ENCODE measurements around the gene PHYH. TPM values are rescaled to one million over a fixed set of nuclear protein-coding genes. Genes with fewer than 3 reads are reported as not detected.
"Not testable (repeated sequence)": the region's sequence is repeated elsewhere in the genome, so short reads cannot be mapped to it uniquely, and the experiment has no call there.

Gene PHYH
- total RNA-seq, result 101 TPM
- long read RNA-seq, transcript PHYH-201 (9 exons, 1,577 nt), result major isoform, 193 of 221 reads
- long read RNA-seq, partial matches to known transcripts, result 10 of 221 reads
- long read RNA-seq, other reads (novel, unspliced or antisense), result 18 of 221 reads

DNA sequence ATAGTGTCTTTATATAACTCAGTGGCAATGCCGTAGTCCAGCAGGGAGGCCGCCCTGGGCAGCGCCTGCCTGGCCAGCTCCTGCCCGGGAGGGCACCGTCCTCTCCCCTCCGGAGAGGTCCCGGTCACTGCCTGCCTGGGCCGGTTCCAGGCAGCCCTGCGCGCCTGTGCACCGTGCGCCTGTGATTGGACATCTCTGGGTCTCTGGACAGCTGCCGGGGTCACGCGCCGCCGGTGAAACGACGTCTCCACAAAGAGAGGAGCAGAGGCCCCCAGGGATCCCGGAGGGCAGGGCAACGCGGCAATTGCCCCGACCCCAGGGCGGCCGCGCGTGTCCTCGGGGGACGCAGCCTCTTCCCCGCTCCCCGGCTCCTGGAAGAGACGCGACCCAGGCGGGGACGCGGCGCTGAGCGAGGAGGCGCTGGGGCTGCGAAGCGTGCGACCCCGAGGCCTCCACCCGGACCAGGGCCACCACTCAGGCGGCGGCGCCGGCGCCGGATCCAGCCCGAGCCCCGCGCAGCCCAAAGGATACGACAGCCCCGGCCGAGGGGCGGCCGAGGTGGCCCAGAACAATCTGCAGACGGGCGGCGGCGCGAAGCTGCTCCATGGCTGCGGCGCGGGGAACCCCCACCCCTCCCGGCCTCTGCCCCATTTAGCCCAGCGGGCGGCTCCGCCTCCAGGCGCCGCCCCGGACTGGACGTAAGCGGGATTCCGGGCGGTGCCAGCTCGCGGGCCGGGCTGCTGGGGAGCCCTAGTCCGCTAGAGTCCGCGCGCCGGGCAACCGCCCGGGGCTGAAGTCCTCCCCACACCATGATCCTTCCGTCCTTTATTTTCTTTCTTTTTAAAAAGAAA, at the start of gene PHYH:
PHYH (minus strand) TSS at position 628 of the 851 bp plus-strand sequence; CDS start at position 606, 22 bp downstream.
- intact Hi-C loops (cut with DNase I), result loop anchor here (2.0 to 5.0 kb wide), 2 partner anchors 47 to 137 kb away; partner anchors contain the start of gene MCM10
- DNase-seq (ENCODE audit: low spot score), result peak; percentile 95

DNA sequence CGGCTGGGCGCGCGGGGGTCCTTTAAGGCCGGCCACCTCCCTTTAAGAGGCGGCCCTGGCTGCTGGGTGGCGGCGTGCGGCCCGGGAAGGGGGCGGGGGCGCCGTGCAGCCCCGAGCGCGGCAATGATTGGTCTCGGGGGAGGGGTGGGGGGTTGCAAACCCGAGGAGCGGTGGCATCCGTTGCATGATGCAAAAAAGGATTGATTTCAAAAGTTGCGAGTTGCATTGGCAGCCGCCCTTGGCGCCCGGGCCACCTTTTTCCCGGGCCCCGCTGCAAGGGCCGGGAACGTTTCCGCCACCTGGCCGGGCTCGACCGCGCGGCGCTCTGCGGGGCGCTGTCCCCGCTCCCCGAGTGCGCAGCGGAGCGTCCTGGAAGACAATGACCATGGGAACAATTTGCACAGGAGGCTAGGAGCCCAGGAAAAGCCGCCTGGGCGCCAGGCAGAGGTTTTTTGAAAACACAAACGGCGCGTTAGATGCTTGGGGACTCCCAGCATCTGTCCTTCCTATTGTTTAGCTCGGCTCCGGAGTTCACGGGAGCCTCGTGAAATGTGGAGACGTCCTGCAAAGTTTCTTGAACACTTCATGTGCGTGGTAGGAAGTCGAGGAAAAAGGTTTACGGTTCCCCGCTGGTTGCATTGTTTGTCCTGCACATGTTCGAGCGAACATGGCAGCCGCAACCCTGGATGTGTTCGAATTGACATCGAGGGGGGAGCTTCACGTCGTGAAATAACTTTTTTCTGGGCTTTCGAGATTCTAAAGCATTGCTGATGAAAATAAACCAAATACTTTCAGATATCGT, 48.6 kb upstream of the PHYH start, which contains the start of gene SEPHS1:
SEPHS1 (minus strand) TSS at position 78 of the 802 bp plus-strand sequence. CDS start 3,343 bp downstream, outside the sequence.
- DNase-seq (ENCODE audit: low spot score), result peak; percentile 87
- intact Hi-C loops (cut with DNase I), result loop anchor here (10.0 kb wide), 1 partner anchor 176 kb away; the partner anchor contains the start of gene BEND7

DNA sequence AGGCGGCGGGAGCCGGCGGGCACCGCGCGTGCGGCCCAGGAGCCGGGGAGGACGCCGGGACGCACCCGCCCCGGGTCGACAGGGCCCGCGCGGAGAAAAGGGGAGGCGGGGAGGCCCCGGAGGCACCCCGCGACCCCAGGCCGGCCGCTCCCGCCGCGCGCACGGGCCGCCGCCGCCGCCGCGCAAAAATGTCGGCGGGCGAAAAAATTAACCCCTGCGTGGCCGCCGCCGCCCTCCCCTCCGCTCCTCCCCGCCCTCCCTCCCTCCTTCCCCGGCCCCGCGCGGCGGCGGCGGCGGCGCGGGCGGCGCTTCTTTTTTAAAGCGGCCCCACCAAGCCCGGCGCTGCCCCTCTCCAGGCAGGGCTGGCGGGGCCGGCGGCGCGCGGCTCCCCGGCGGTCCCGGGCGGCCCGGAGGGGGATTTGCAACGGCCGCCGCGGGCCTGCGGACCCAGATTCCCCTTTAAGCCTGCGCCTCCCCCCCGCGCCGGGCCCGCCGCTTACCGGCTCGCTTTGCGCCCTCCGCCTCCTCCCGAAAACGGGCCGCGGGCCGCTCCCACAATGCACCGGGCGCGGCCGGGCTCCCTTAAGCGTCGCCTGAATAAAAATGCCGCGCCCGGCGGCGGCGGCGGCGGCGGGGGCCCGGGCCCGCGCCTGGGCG, 47.8 kb upstream of the PHYH start:
- intact Hi-C loops (cut with DNase I), result loop anchor here (2.0 to 10.0 kb wide), 2 partner anchors 47 to 177 kb away; partner anchors contain the start of genes BEND7 and PHYH
- DNase-seq (ENCODE audit: low spot score), result peak; percentile 88

DNA sequence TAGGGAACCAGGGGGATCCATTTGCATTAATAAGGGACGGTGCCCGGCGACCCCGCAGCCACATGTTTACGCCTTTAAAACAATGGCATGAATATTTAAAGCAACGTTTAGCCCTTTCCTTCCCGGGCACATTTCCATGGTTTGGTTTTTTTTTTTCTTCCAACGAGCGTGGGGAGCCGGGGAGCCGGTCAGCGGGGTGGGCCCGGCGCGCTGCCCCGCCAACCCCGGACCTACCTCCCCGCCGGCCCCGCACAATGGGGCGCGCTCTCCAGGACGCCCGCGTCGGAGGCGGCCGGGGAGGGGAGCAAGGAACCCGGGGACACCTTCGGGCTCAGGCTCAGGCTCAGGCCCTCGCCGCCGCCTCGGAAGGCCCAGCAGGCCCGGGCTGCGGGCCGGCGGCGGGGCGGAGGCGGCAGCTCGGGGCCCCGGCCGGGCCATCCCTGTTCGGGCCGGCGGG, 47.2 kb upstream of the PHYH start:
- DNase-seq (ENCODE audit: low spot score), result no peak
- intact Hi-C loops (cut with DNase I), result loop anchor here (2.0 to 10.0 kb wide), 2 partner anchors 46 to 178 kb away; partner anchors contain the start of genes BEND7 and PHYH

DNA sequence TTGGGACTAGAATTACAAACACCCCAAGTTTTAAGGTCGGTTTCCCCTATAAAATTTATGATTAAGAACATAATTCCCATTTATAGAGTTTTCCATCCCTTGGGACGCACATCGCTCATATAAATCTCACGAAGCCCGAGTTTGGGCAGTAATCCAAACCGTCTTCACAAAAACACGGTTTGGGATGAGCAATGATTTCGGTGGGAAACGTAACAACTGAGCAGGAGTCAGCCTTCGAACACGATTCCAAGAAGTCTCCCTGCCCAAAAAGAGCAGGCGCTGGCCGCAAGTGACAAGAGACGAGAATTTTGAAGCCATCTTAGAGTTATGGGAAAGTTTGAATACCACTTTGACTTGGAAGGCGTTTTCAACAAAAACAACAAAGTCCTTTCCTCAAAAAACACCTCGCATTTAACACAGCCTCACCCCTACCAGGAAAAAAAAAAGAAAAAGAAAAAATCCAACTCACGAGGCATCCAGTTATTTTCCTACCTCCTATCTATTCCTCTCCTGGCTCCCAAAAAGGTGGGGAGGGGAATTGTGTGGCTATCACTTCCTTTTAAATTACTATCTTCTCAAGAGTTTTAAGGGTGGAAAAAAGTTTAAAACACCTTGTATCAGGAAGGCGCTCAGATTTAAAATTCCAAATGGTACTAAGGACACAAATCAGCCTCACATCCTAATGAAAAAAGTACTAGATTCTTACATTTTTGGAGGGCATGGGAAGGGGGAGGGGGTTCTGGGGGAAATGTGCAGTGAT, 46.6 kb upstream of the PHYH start:
- intact Hi-C loops (cut with DNase I), result loop anchor here (2.0 to 10.0 kb wide), 2 partner anchors 46 to 178 kb away; partner anchors contain the start of genes BEND7 and PHYH
- no peak for DNase-seq (ENCODE audit: low spot score)

DNA sequence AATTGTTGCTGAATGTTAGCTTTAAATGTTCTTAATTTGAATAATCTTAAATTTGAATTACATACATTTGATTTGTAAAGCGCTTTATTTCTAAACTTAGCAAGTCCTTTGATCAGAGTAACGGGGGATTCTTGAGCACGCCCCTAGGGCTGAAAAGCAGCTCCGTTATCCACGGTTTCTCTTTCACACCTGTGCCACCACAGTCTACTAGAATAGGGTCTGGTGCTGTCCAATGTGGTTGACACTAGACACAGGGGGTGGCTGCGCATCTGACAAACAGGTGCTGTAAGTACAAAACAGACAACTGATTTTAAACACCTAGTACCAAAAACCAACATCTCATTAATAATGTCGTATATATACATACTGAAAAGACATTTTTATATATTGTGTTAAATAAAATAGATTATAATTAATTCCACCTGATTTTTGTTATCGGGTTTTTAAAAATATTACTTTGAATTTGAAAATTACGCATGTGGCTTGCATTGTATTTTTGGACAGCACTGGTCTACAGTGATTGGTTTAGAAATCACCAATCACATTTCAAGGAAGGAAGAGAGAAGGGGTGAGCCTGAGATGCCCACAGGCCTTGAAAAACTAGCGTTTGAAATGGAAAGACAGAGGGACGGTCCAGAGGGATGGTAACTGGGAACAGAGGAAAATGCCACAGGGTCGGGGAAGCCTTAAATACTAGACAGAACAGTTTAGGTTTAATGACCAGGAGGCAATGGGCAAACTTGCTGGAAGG, 40.9 kb upstream of the PHYH start:
- no peak for DNase-seq (ENCODE audit: low spot score)
- intact Hi-C loops (cut with DNase I), result loop anchor here (10.0 kb wide), 1 partner anchor 184 kb away; the partner anchor contains the start of gene BEND7

DNA sequence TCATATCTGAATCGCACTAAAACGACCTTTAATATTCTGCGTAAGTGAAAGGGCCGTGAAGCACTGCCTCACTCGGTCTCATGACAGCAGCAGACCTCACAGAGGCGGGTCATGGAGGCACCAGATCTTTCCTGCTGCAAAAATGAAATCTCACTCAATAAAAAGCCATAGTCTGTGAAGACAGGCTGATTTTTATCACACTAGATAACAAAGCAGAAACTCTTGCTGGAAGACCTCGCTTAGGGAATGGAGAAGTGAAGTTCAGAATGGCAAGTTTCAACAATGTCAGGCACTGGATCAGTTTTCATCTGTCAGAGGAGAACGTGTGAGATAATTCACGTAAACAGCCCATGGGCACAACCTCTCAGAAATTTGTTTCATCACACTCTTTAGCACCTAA, 40.2 kb upstream of the PHYH start:
- no peak for DNase-seq (ENCODE audit: low spot score)

DNA sequence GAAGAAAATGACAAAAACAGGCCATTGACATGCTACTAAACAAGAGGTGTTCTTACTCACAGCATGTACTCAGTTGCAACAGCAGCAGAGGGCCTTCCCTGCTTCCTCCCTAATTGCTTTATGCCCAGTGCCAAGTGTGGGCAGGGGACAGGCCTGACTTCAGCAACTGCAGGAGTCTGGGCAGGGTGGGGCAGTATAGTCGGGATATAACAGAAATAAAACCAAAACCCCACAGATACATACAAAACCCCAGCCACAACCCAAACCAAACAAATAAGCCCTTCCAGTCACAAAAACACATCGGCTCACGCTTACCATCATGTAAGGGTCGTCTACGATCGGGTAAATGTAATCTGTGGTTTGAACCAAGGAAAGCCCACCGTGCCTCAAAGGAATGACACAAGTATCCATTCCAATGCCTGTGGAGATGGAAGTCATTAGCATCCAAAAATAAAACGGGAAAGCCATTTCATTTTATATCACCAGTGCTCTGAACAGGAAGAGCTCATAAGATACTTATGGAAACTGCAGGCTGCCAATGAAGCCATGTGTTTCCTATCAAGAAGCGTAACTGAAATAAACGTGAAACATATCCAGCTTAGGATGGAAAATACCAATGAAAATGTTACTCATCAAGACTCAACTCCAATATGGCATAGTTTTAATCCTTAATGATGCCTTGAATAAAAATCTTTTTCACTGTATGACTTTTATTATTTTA, 38.7 kb upstream of the PHYH start:
- DNase-seq (ENCODE audit: low spot score), result no peak
- intact Hi-C loops (cut with DNase I), result no loop called here

More for the DNA sequence above, 40.2 kb upstream of the PHYH start:
- intact Hi-C loops (cut with DNase I), result loop anchor here (10.0 kb wide), 1 partner anchor 185 kb away; the partner anchor contains the start of gene BEND7

DNA sequence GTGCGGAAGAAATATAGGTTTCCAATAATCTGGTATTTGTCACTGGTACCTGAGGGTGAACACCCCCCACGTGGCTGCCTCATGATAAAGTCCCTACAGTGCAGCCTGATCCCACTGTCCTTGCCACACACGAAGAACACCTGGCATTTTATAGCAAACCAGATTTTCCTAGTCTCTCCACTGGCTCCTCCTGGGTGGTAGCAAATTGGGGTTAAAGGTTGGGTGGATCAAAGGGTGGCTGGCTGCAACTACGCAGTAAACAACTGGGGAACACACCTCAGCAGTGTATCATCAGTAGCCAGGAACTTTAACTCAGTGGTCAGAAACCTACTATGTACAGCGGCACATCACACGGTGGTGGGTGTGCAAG, 37.9 kb upstream of the PHYH start:
- intact Hi-C loops (cut with DNase I), result no loop called here
- no peak for DNase-seq (ENCODE audit: low spot score)

DNA sequence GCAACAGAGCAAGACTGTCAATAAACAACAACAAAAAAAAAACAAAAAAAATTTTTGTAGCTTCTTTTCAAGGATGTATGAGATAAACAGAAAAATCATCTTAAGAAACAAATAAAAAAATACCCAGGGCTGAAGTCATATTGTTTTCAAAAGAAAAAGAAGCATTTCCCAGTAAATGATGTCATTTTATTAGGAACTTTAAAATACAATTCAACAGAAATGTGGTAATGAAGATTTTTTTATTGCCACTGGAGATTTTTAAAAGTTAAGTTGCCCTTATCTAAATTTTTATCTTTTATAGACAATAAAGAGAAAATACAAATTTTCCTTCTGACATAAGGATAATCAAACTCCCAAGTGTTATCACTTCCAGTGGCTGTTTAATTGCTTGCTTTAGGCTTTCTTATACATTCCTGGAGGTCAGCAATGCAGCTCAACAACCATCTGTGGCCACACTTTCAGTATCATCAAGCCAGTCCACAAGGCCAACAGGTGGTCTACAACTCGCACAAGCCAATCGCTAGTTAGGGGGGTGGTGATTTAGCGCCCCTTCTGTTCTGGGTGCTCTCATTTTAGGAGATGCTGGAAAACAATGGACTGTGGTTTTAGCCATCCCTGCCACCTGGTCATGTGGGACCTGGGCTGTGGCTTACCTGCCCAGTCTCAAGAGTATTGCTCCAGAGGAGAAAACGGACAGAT, 37.4 kb upstream of the PHYH start:
- DNase-seq (ENCODE audit: low spot score), result no peak

DNA sequence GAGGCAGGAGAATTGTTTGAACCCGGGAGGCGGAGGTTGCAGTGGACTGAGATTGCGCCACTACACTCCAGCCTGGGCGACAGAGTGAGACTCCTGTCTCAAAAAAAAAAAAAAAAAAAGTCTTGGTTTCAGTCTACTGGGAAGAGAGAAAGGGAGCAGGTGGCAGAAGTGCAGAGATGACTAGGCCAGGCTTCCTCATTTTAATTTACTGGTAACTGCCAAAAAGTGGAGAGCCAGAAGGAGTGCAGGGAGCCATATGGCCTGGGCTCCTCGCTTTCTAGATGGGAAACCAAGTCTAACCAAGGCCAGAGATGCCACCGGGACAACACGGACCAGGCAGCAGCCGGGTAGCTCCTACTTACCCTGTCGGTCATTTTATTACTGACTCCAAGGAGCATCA, 36.0 kb upstream of the PHYH start:
- intact Hi-C loops (cut with DNase I), result no loop called here
- no peak for DNase-seq (ENCODE audit: low spot score)

More for the DNA sequence above, 37.4 kb upstream of the PHYH start:
- intact Hi-C loops (cut with DNase I), result no loop called here

DNA sequence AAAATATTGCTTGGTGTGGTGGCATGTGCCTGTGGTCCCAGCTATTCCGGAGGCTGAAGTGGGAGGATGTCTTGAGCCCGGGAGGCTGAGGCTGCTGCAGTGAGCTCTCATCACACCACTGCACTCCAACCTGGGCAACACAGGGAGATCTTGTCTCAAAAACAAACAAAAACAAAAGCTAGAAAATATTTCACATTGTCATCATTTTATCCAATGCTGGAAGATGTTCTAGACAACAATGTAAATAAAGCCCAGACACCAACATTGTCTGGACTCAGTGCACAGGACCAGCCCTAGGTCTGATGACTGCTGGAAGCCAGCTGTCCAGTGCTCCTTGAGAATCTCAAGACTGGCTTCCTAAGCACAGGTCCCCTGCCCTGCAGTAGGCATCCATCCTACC, 34.7 kb upstream of the PHYH start:
- DNase-seq (ENCODE audit: low spot score), result no peak
- intact Hi-C loops (cut with DNase I), result no loop called here

DNA sequence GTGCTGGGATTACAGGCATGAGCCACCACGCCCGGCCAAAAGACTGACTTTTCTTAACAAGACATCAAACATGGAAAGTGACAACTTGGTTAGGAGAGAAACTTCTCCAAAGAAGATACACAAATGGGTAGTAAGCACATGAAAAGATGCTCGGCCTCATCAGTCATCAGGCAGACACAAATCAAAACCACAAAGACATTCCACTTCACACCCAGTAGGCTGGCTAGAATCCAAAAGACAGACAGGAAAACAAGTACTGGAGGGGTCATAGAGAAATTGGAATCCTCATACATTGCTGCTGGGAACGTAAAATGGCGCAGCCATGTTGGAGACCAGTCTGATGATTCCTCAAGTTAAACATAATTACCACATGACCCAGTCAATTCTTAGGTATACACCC, 31.8 kb upstream of the PHYH start:
- no peak for DNase-seq (ENCODE audit: low spot score)
- intact Hi-C loops (cut with DNase I), result no loop called here

DNA sequence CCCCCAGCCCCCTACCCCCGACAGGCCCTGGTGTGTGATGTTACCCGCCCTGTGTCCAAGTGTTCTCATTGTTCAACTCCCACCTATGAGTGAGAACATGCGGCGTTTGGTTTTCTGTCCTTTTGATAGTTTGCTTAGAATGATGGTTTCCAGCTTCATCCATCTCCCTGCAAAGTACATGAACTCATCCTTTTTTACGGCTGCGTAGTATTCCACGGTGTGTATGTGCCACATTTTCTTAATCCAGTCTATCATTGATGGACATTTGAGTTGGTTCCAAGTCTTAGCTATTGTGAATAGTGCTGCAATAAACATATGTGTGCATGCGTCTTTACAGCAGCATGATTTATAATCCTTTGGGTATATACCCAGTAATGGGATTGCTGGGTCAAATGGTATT, 31.1 kb upstream of the PHYH start:
- intact Hi-C loops (cut with DNase I); DNase-seq (ENCODE audit: low spot score): not testable (repeated sequence)

DNA sequence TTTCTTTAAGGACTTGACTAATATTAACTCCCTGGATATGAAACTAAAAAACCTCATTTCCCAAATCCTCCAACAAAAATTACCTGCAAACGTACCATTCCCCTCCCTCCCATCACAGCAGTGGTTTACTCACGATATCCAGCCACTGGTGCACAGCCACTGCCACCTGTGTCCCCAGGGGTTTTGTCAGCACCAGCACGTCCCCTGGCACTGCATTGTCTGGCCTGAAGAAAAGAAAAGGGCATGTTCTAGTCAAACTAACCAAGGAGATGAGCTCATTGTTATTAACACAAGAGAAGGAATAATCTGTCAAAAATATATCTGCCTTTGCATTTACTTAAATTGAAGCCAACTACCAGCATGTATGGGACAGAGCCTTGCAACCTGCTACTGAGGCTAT, 29.7 kb upstream of the PHYH start:
- intact Hi-C loops (cut with DNase I), result no loop called here
- DNase-seq (ENCODE audit: low spot score), result no peak

DNA sequence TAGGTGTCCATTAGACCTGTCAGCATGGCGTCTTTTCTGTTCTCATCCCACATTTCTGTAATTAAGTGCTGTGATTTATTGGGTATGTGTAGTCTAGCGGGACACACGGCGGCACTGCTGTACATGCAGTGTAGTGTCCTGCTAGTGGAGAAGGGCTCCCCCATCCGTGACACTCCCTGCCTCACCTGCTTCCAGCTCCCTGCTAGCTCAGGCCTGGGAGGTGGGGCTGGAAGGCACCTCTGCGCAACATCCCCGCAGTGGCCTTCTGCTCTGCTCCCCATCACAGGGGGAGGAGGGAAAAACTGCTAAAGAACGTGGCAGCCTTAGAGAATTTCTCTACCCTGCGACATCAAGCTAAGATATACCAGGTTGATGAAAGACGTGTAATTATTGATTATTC, 28.7 kb upstream of the PHYH start:
- no peak for DNase-seq (ENCODE audit: low spot score)
- intact Hi-C loops (cut with DNase I), result no loop called here

All from cardiac septum (tissue), 1 donor.